Activated CD4-positive, alpha-beta T cell treated with anti-CD3 and anti-CD28 coated beads for 36 hours (primary cell): ENCODE data around the gene BMS1. TPM values are rescaled to one million over a fixed set of nuclear protein-coding genes. Genes with fewer than 3 reads are reported as not detected.
A peak's percentile ranks its signal among the peaks of the same experiment; 100 is the strongest.
"Not testable (repeated sequence)": the region's sequence is repeated elsewhere in the genome, so short reads cannot be mapped to it uniquely, and the experiment has no call there.

Experiments
- ATAC-seq: fragments of 200-7000 bp; cut with Tn5 transposase; one replicate; pipeline ENCODE4 v1.10.0; 2021; ENCODE audit warnings: mild to moderate bottlenecking, moderate library complexity
- CTCF ChIA-PET: fragments of 350-600 bp; sonication (Branson Sonifier 250); formaldehyde crosslinking; loops from one replicate; lab custom pipeline; 2021; ENCODE audit warnings: antibody characterized with exemption; lab: Charles Lee
- POLR2A ChIA-PET: fragments of 350-600 bp; sonication (Branson Sonifier 250); formaldehyde crosslinking; loops from one replicate; lab custom pipeline; 2021; ENCODE audit warnings: antibody characterized with exemption, inconsistent platforms; lab: Charles Lee
- DNase-seq: peaks from one replicate; pipeline ENCODE4 v3.0.0-alpha.2; 2020
- H3K27ac Mint-ChIP-seq: one replicate; pipeline ENCODE4 v1.8.0; 2021; ENCODE audit warnings: mixed read lengths
- H3K27me3 Mint-ChIP-seq: one replicate; pipeline ENCODE4 v1.8.0; 2021; ENCODE audit warnings: mixed read lengths
- H3K36me3 Mint-ChIP-seq: one replicate; pipeline ENCODE4 v1.8.0; 2021; ENCODE audit warnings: low read depth, mixed read lengths
- H3K4me1 Mint-ChIP-seq: one replicate; pipeline ENCODE4 v1.8.0; 2021; ENCODE audit warnings: mixed read lengths
- H3K4me3 Mint-ChIP-seq: one replicate; pipeline ENCODE4 v1.8.0; 2021; ENCODE audit warnings: mild to moderate bottlenecking, moderate library complexity, mixed read lengths
- H3K9me3 Mint-ChIP-seq: one replicate; pipeline ENCODE4 v1.8.0; 2021; ENCODE audit warnings: low read depth, mixed read lengths
- intact Hi-C, 2 experiments: fragments of 100-400 bp; cut with DNase I in 1 of 2; cut with micrococcal nuclease in 1 of 2; formaldehyde crosslinking; loops; one replicate each; pipeline versions ENCODE4 v1.14.2 to v1.15.1; 2022 to 2024; cut with DNase I, micrococcal nuclease
- total RNA-seq, 2 experiments: library from RNA; stranded (reverse); gene quantifications; one replicate each; pipeline ENCODE4 v1.2.3, GENCODE V29; 2021

Gene BMS1, protein sequence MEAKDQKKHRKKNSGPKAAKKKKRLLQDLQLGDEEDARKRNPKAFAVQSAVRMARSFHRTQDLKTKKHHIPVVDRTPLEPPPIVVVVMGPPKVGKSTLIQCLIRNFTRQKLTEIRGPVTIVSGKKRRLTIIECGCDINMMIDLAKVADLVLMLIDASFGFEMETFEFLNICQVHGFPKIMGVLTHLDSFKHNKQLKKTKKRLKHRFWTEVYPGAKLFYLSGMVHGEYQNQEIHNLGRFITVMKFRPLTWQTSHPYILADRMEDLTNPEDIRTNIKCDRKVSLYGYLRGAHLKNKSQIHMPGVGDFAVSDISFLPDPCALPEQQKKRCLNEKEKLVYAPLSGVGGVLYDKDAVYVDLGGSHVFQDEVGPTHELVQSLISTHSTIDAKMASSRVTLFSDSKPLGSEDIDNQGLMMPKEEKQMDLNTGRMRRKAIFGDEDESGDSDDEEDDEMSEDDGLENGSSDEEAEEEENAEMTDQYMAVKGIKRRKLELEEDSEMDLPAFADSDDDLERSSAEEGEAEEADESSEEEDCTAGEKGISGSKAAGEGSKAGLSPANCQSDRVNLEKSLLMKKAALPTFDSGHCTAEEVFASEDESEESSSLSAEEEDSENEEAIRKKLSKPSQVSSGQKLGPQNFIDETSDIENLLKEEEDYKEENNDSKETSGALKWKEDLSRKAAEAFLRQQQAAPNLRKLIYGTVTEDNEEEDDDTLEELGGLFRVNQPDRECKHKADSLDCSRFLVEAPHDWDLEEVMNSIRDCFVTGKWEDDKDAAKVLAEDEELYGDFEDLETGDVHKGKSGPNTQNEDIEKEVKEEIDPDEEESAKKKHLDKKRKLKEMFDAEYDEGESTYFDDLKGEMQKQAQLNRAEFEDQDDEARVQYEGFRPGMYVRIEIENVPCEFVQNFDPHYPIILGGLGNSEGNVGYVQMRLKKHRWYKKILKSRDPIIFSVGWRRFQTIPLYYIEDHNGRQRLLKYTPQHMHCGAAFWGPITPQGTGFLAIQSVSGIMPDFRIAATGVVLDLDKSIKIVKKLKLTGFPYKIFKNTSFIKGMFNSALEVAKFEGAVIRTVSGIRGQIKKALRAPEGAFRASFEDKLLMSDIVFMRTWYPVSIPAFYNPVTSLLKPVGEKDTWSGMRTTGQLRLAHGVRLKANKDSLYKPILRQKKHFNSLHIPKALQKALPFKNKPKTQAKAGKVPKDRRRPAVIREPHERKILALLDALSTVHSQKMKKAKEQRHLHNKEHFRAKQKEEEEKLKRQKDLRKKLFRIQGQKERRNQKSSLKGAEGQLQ
- 10 to 100 TPM; 26.5 to 30.4 TPM for total RNA-seq

DNA sequence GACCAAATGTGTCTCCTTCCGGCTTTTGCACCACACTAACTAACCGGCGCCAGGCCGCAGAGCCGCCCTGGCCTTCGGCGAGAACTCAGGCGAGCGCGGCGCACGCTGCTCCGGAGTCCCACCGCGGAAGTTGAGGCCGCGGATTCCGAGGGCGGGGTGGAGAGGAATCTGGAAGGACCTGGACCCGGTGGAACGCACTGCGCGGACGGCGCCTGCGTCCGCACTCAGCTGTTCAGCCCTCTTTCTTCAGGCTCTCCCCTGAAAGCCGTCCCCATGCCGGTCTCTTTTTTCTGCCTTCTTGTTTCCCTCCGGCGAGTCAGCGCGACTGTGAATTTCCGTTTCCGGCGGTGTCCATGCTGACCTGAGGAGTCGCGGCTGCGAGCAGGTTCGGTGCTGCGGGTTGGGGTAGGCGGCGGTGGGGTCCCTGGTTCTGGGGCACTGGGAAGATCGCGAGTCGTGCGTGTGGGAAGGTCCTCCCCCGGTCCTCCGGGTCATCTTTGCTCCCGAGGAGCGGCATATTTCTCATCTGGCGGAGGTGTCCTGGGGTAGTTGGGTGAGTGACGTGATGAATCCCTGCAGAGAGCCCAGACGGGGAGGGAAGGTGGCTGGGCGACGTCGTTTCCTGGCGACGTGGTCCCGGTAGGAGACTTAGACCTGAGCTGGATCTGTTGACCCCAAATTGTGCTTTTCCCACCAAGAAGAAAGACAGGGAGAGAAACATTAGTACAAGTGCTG is at the start of gene BMS1:
Gene BMS1 (plus strand): TSS at position 350 of the 735 bp plus-strand sequence. CDS start 1,600 bp downstream, outside the sequence.
- H3K4me1 Mint-ChIP-seq = peaks cover 30% of the 10 kb centered on the region
- H3K27ac Mint-ChIP-seq = peak within 1 kb of the TSS; percentile 93
- H3K36me3 Mint-ChIP-seq = peaks cover 20% of the 10 kb centered on the region
- ChIA-PET CTCF (interaction anchor here (0.7 to 1.6 kb wide), 3 partner anchors 13 to 30 kb away, joined by 3 to 10 read pairs (median 4); no protein-coding TSS in a partner anchor), POLR2A (interaction anchor here (0.9 to 2.9 kb wide), 3 partner anchors 11 to 143 kb away, joined by 3 to 9 read pairs (median 3); no protein-coding TSS in a partner anchor)
- no peaks in the 10 kb centered on the region for H3K27me3 Mint-ChIP-seq
- intact Hi-C loops = loop anchor here (1.0 to 2.0 kb wide), 8 partner anchors 19 to 614 kb away; partner anchors contain the start of gene ZNF33B (in 2 of the 2)
- DNase-seq (peak; percentile 94), ATAC-seq (peak; percentile 87)
- H3K4me3 Mint-ChIP-seq = peak within 1 kb of the TSS; percentile 90
- H3K9me3 Mint-ChIP-seq = no peaks in the 10 kb centered on the region

- H3K27me3 Mint-ChIP-seq = peaks cover 25% of the 10 kb centered on the region
- no peak overlapping the region for H3K4me3 Mint-ChIP-seq
- H3K4me1 Mint-ChIP-seq = no peaks in the 10 kb centered on the region
- intact Hi-C loops = no loop called here
- DNase-seq = peak; percentile 23
- no peaks in the 10 kb centered on the region for H3K9me3 Mint-ChIP-seq
- CTCF ChIA-PET = no interaction called here
- no peak for ATAC-seq
- H3K27ac Mint-ChIP-seq = no peak overlapping the region
- POLR2A ChIA-PET = no interaction called here
- H3K36me3 Mint-ChIP-seq = no peaks in the 10 kb centered on the region
Observed at GRCh38 chr10:42734536-42734935, 48.1 kb upstream of the BMS1 start.

- H3K27me3 Mint-ChIP-seq = peaks cover 21% of the 10 kb centered on the region
- ChIA-PET POLR2A (no interaction called here), CTCF (interaction anchor here (0.8 kb wide), 1 partner anchor 367 kb away, joined by 3 read pairs; no protein-coding TSS in a partner anchor)
- intact Hi-C loops = no loop called here
- H3K36me3 Mint-ChIP-seq = peaks cover 3% of the 10 kb centered on the region
- DNase-seq = no peak
- H3K4me1 Mint-ChIP-seq = no peaks in the 10 kb centered on the region
- ATAC-seq = no peak
- peaks cover 18% of the 10 kb centered on the region for H3K9me3 Mint-ChIP-seq
- H3K4me3 Mint-ChIP-seq = no peak overlapping the region
- no peak overlapping the region for H3K27ac Mint-ChIP-seq
Observed at GRCh38 chr10:42738679-42739078, 43.9 kb upstream of the BMS1 start.

GRCh38 chr10:42741536-42741935 is 41.1 kb upstream of the BMS1 start:
- H3K4me1 Mint-ChIP-seq, H3K4me3 Mint-ChIP-seq, intact Hi-C loops, ATAC-seq, H3K27ac Mint-ChIP-seq, CTCF ChIA-PET, POLR2A ChIA-PET, H3K36me3 Mint-ChIP-seq, DNase-seq: not testable (repeated sequence)
- H3K27me3 Mint-ChIP-seq = peaks cover 25% of the 10 kb centered on the region
- peaks cover 20% of the 10 kb centered on the region for H3K9me3 Mint-ChIP-seq

DNA sequence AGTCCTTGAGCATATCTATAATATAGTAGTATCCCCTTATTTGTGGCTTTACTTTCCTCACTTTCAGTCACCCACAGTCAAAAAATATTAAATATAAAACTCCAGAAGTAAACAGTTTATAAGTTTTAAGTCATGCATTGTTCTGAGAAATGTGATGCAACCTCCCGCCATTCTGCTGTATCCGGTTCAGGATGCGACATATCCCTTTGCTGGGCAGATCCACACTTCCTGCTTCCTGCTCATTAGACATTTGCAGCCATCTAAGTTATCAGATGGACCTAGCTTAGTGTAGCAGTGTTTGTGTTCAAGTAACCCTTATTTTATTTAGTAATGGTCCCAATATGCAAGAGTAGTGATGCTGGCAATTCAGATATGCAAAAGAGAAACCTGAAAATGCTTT is 38.9 kb upstream of the BMS1 start:
- no peak overlapping the region for H3K4me3 Mint-ChIP-seq
- H3K4me1 Mint-ChIP-seq = no peaks in the 10 kb centered on the region
- ATAC-seq (no peak), DNase-seq (no peak)
- peaks cover 15% of the 10 kb centered on the region for H3K27me3 Mint-ChIP-seq
- ChIA-PET POLR2A (no interaction called here), CTCF (no interaction called here)
- peaks cover 3% of the 10 kb centered on the region for H3K36me3 Mint-ChIP-seq
- intact Hi-C loops = no loop called here
- peaks cover 20% of the 10 kb centered on the region for H3K9me3 Mint-ChIP-seq
- no peak overlapping the region for H3K27ac Mint-ChIP-seq

GRCh38 chr10:42744134-42744701 is 38.4 kb upstream of the BMS1 start:
- H3K27me3 Mint-ChIP-seq = peaks cover 20% of the 10 kb centered on the region
- CTCF ChIA-PET = no interaction called here
- POLR2A ChIA-PET = no interaction called here

GRCh38 chr10:42753126-42753506 is 29.5 kb upstream of the BMS1 start:
- DNase-seq (peak; percentile 87), ATAC-seq (peak; percentile 88)
- H3K4me3 Mint-ChIP-seq = peak overlapping the region; percentile 59
- H3K4me1 Mint-ChIP-seq = peaks cover 5% of the 10 kb centered on the region
- H3K27me3 Mint-ChIP-seq = peaks cover 45% of the 10 kb centered on the region
- ChIA-PET CTCF (interaction anchor here (0.6 to 2.5 kb wide), 8 partner anchors 10 to 351 kb away, joined by 3 to 10 read pairs (median 4); no protein-coding TSS in a partner anchor), POLR2A (interaction anchor here (1.2 kb wide), 1 partner anchor 30 kb away, joined by 3 read pairs; the partner anchor contains the start of gene BMS1)
- no peak overlapping the region for H3K27ac Mint-ChIP-seq
- intact Hi-C loops = loop anchor here (1.0 to 10.0 kb wide), 5 partner anchors 29 to 352 kb away; partner anchors contain the start of gene BMS1 (in 1 of the 2)
- H3K36me3 Mint-ChIP-seq = no peaks in the 10 kb centered on the region
- no peaks in the 10 kb centered on the region for H3K9me3 Mint-ChIP-seq

More at GRCh38 chr10:42744134-42744701, 38.4 kb upstream of the BMS1 start:
- DNase-seq (no peak), ATAC-seq (no peak)
- H3K27ac Mint-ChIP-seq = no peak overlapping the region
- H3K9me3 Mint-ChIP-seq = peaks cover 20% of the 10 kb centered on the region
- H3K36me3 Mint-ChIP-seq = peaks cover 3% of the 10 kb centered on the region
- intact Hi-C loops = no loop called here
- H3K4me3 Mint-ChIP-seq = no peak overlapping the region
- no peaks in the 10 kb centered on the region for H3K4me1 Mint-ChIP-seq

DNA sequence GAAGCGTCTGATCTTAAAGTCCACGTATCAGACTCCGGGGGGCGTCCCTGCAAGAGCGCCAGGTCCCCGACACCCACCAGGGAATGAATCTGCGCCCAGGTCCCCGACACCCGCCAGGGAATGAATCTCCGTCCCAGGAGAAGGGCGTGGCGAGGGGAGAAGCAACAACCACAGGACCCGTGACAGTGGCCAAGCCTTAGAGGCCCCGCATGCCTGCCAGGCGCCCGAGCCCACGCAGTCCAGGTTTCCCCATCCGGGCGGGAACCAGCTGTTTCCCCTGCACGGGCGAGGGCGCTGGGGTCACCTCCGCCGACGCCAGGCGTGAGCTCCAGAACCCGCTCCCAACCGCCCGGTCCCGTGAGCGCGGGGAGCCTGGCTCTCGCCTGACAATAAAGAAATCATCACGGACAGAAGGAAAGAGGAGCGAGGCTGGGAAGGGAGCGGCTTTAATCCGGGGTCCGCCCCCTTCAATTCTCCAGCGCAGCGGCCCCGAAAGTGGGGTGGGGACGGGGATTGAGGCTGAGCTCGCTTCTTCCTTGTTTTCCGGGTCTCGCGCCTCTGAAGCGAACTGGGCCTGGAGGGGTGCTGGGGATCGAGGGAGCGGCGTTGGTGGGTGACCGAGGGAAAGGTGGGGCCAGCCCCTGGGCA is 29.0 kb upstream of the BMS1 start:
- intact Hi-C loops = loop anchor here (1.0 to 10.0 kb wide), 5 partner anchors 29 to 352 kb away; partner anchors contain the start of gene BMS1 (in 1 of the 2)
- ChIA-PET POLR2A (interaction anchor here (1.2 kb wide), 1 partner anchor 29 kb away, joined by 3 read pairs; the partner anchor contains the start of gene BMS1), CTCF (interaction anchor here (0.8 to 2.5 kb wide), 7 partner anchors 9 to 351 kb away, joined by 3 to 10 read pairs (median 4); no protein-coding TSS in a partner anchor)
- peaks cover 44% of the 10 kb centered on the region for H3K27me3 Mint-ChIP-seq
- H3K9me3 Mint-ChIP-seq = no peaks in the 10 kb centered on the region
- no peaks in the 10 kb centered on the region for H3K36me3 Mint-ChIP-seq
- no peak overlapping the region for H3K27ac Mint-ChIP-seq
- peak overlapping the region; percentile 59 for H3K4me3 Mint-ChIP-seq
- DNase-seq (peak; percentile 26), ATAC-seq (peak; percentile 14)
- H3K4me1 Mint-ChIP-seq = peaks cover 5% of the 10 kb centered on the region
